HG03565 (cell line): Measurements from ENCODE around the gene CACNA1I.

Source experiments
- ATAC-seq: cut with Tn5 transposase; IDR thresholded peaks from one replicate; pipeline ENCODE4 v1.9.1; 2021; ENCODE audit warnings: mild to moderate bottlenecking, moderate library complexity; ENCODE audit not compliant: unreplicated experiment

The CACNA1I gene

GRCh38 chr22:39686776-39687525, 116.4 kb downstream of the CACNA1I start:
- ATAC-seq: no peak

GRCh38 chr22:39688186-39688785, 117.7 kb downstream of the CACNA1I start:
- no peak for ATAC-seq

- ATAC-seq: no peak
Measured at GRCh38 chr22:39689421-39689820, 118.9 kb downstream of the CACNA1I start.

GRCh38 chr22:39690881-39691605, 120.5 kb downstream of the CACNA1I start:
- ATAC-seq: no peak

GRCh38 chr22:39693943-39694500, 123.5 kb downstream of the CACNA1I start:
- ATAC-seq: no peak

GRCh38 chr22:39697790-39698430, 127.4 kb downstream of the CACNA1I start:
- ATAC-seq: no peak

GRCh38 chr22:39699631-39700360, 129.2 kb downstream of the CACNA1I start:
- ATAC-seq: no peak

- no peak for ATAC-seq
Measured at GRCh38 chr22:39700565-39700964, 130.0 kb downstream of the CACNA1I start.

GRCh38 chr22:39703091-39703490, 132.5 kb downstream of the CACNA1I start:
- no peak for ATAC-seq

- no peak for ATAC-seq
Measured at GRCh38 chr22:39703928-39704639, 133.5 kb downstream of the CACNA1I start.

- no peak for ATAC-seq
Measured at GRCh38 chr22:39705386-39705785, 134.8 kb downstream of the CACNA1I start.

- no peak for ATAC-seq
Measured at GRCh38 chr22:39706376-39707140, 136.0 kb downstream of the CACNA1I start.

- no peak for ATAC-seq
Measured at GRCh38 chr22:39707351-39707750, 136.8 kb downstream of the CACNA1I start.

- ATAC-seq: no peak
Measured at GRCh38 chr22:39707816-39708215, 137.3 kb downstream of the CACNA1I start.

- no peak for ATAC-seq
Measured at GRCh38 chr22:39710380-39711150, 140.0 kb downstream of the CACNA1I start.

- ATAC-seq: no peak
Measured at GRCh38 chr22:39712081-39712480, 141.5 kb downstream of the CACNA1I start.

GRCh38 chr22:39712751-39713525, 142.4 kb downstream of the CACNA1I start:
- ATAC-seq: no peak
